ENCODE results near the gene SMARCB1.
"Not testable (repeated sequence)": the region's sequence is repeated elsewhere in the genome, so short reads cannot be mapped to it uniquely, and the experiment has no call there.

Gene SMARCB1

GRCh38 chr22:23847310-23847920, 60.6 kb downstream of the SMARCB1 start:
- DNase-seq: no peak

GRCh38 chr22:23847991-23848864, 61.5 kb downstream of the SMARCB1 start:
- DNase-seq: no peak

- DNase-seq: peak; percentile 67
Observed at GRCh38 chr22:23849009-23850006, 62.5 kb downstream of the SMARCB1 start.

DNA sequence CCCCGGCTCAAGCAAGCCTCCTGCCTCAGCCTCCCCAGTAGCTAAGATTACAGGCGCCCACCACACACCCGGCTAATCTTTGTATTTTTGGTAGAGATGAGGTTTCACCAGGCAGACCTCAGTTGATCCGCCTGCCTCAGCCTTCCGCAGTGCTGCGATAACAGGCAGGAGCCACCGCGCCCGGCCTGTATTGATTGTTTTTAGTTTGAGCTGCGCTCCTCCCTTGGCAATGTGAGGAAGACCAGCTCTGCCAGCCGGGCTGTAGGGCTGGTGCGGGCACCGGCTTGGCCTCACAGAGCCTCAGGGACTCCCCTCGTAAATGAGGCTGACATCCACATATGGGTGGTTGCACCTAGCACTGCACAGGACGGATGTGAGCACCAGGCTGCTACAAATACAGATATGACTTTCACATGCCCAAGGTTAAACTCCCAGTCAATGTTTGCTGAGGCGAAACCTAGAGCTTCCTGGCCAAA, 63.4 kb downstream of the SMARCB1 start:
- no peak for DNase-seq

DNA sequence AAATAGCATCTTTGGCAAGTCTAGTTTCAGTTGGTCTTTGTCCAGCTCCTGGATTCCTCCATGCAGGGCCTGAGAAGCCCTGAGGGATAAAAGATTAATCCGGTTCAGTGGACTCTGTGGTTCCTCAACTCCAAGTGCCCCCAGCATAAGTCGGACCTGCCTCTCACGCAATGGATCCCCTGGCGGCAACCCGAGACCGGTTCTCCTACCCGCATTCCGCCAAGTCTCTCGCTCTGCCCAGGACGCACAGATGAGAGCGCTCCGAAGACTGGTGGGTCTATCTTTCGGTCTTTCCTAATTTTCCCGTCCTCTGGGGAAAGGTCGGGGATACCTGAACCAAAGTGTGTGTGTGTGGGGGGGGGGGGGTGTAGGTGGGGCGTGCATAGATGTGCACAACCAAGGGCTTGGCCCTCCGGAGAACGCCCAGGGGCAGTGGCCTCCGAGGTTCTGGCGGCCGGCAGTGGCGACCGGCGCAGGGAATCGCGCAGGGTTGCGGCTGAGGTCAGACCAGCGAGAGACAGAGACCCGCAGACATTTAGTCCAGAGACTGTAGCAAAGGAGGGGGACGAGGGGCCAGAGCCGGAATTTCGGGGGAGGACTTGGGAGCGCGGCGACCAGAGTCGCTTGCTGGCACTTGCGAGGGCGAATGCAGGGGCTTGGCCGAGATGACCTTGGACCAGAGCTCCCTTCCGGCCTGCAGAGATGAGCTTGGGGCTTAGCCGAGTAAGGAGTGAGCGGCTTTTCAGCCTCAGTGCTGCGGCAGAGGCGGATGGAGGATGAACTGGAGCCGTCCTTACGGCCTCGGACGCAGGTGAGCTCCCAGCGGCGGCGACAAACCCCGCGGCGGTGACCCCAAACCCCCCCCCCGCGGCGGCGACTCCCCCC, 70.2 kb downstream of the SMARCB1 start:
- peak; percentile 36 for DNase-seq

DNA sequence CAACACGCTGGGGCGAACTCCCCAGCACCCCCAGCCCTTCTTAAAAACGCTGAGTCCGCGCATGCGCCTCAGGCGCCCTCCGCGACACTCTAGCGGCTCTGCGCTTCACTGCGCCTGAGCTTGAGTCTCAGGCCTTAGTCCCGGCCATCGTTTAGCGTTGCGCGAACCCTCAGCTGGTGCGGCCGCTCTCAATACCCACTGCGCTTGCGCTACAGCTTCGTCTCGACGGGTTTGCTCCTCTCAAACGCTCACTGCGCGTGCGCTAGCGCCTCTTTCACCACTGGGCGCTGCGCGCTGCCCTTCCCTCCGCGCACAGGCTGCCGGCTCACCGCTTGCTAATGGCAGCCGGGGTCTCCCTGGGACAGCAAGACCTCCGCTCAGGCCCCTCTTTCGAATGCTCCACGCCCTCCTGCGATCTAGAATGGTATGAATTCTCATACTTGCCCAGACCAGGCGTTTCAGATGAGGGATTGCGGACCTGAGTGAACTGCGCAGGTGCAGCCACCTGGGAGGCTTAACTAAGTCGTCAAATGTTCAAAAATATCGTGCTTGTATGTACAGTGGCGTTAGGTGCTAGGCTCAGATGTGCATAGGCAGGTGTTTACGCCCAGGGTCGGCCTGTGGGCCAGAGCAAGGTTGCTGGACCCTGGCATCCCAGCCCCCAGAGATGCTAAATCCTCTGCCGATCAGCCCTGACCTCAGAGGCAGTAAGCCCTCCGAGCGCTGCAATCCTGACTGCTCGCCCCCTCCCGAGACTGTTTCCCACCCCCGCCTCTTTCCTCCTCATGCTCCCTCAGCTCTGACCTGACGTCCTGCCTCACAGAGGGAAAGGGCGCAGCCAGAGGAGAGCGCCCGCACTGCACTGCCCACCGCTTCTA, 71.1 kb downstream of the SMARCB1 start, which contains the start of gene SLC2A11:
Gene SLC2A11 (plus strand): TSS at position 270 of the 878 bp plus-strand sequence. CDS start 125 bp downstream, at position 395.
- DNase-seq: peak; percentile 97

DNA sequence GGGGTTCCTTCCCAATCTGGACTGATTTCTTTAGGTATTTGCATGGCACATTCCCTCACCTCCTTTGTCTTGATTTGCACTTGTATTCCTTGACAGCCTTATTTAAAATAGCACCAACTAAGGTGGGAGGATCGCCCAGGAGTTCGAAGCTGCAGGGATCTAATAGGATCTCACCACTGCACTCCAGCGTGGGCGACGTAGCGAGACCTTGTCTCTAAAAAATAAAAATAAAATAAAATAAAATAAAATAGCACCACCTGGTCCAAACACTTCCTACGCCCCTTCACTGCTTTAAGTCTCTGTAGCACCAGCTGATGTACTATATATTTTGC, 71.7 kb downstream of the SMARCB1 start:
- no peak for DNase-seq

- DNase-seq: no peak
Observed at GRCh38 chr22:23859201-23859600, 72.4 kb downstream of the SMARCB1 start.

GRCh38 chr22:23860187-23860586, 73.4 kb downstream of the SMARCB1 start:
- not testable (repeated sequence) for DNase-seq

DNA sequence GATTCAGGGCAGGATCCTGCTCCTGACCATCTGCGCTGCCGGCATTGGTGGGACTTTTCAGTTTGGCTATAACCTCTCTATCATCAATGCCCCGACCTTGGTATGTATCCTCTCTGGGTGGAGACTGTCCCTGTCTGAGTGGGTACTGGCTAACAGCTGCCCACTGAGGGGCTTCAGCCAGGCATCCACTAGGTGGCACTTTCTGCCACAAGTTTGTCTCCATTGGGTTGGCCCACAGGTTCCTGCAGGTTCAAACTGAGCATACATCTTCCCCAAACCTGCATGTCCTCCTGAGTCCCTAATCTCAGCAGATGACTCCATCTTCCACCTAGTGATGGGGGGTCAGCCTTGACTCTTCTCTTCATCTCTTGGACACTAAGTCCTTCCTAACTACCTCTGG, 75.3 kb downstream of the SMARCB1 start:
- peak; percentile 31 for DNase-seq

GRCh38 chr22:23864499-23865154, 77.9 kb downstream of the SMARCB1 start:
- DNase-seq: not testable (repeated sequence)

DNA sequence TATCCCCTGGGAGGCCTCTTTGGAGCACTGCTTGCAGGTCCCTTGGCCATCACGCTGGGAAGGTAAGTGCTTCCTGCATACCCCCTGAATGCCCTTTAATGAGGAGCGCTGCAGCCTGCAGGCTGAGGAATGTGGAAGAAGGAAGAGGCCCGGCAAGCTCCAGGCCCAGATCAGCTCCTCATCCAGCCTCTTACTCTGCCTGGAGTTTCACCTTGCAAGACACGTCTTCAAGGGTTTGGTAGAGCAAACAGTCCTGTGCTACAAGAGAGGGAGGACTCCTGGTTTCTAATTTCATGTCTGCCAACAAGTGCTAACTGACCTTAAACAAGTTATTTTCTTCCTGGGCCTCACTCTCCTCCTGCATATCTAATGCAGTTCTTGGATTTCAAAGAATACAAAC, 81.8 kb downstream of the SMARCB1 start:
- DNase-seq: no peak

DNA sequence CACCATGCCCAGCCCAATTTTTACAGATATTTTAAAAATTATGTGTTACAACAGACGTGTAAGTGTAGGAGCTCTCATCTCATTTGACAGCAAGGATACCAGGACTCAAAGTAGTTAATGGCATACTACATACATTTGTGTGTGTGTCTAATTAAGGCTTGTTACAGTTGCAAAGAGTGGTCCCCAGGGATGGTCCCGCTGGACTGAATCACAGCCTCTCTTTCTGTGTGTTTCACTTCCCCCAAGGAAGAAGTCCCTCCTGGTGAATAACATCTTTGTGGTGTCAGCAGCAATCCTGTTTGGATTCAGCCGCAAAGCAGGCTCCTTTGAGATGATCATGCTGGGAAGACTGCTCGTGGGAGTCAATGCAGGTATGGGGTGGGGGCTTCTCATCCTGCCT, 88.1 kb downstream of the SMARCB1 start:
- no peak for DNase-seq

DNA sequence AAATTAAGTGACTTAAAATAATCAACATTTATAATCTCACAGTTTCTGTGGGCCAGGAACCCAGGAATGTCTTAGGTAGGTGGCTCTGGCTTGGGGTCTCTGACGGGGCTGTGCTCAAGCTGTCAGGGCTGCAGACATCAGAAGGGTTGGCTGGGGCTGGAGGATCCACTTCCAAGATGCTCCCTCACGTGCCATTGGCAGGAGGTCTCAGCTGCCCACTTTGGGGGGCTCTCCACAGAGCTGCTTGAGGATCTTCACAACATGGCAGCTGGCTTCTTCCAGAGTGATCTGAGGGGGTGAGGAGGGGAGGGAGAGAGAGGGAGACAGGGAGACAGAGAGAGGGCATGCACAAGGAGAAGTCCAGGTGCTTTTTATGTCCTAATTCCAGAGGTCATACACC, 89.0 kb downstream of the SMARCB1 start:
- DNase-seq: no peak

- DNase-seq: no peak
Observed at GRCh38 chr22:23877566-23877965, 90.8 kb downstream of the SMARCB1 start.

DNA sequence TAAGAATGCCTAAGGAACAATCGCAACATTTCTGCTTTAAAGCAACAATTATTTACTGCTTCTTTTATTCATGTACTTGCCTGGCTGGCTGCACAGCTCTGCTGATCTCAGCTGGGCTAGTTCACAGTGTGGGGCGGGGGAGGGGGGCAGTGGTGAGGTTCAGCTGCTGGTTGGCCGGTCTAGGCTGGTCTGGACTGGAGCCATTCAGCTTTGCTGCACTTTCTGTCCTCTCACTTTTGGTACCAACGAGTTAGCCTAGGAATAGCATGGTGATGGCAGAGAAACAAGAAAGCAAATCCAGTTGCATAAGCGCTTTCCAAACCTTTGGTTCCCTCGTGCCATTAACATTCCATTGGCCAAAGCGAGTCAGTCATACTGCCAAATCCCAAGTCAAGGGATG, 91.5 kb downstream of the SMARCB1 start:
- no peak for DNase-seq

- no peak for DNase-seq
Observed at GRCh38 chr22:23882370-23882769, 95.6 kb downstream of the SMARCB1 start.

DNA sequence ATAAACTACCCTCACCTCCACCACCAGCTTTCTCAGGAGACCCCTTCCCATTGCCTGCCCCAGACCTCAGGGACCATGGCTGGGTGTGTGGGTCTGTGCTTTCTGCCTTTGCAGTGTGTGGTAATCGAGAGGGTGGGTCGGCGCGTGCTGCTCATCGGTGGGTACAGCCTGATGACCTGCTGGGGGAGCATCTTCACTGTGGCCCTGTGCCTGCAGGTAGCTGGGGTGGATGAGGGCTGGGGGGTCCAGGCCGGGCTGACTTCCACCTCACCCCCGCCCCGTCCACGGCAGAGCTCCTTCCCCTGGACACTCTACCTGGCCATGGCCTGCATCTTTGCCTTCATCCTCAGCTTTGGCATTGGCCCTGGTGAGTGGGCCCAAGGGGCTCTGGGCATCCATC, 96.9 kb downstream of the SMARCB1 start:
- no peak for DNase-seq

- DNase-seq: no peak
Observed at GRCh38 chr22:23884140-23884539, 97.4 kb downstream of the SMARCB1 start.

All from fibroblast of skin of abdomen (primary cell).